Measurements from ENCODE around the gene KCNJ6. TPM values are rescaled to one million over a fixed set of nuclear protein-coding genes. Genes with fewer than 3 reads are reported as not detected.

Gene KCNJ6
- total and polyA plus RNA-seq, 7 donors, result under 0.01 to 0.01 TPM; not detected in 5

GRCh38 chr21:37614351-37614875 lies 301.8 kb downstream of the KCNJ6 start:
- 87 to 97% (median 97%) methylated on average over 11 of the region's 11 CpGs for WGBS, 3 donors
- H3K4me1 ChIP-seq, result no peaks in the 10 kb centered on the region
- no peaks in the 10 kb centered on the region for H3K27me3 ChIP-seq (ENCODE audit: insufficient read depth in 3 of 3, low read length in 2 of 3)
- no peak overlapping the region for H3K27ac ChIP-seq
- H3K9me3 ChIP-seq, result no peaks in the 10 kb centered on the region
- DNase-seq, result no peak
- ATAC-seq, result no peak
- intact Hi-C loops (cut with DNase I), result no loop called here
- no peak for TF ChIP-seq CTCF (IDR thresholded peaks at IDR 0.05)
- no peak overlapping the region for H3K4me3 ChIP-seq
- no peaks in the 10 kb centered on the region for H3K36me3 ChIP-seq (ENCODE audit: insufficient read depth in 1 of 2, low read depth in 1 of 2)

- H3K36me3 ChIP-seq (ENCODE audit: insufficient read depth in 1 of 2, low read depth in 1 of 2), result no peaks in the 10 kb centered on the region
- ATAC-seq, result peak in 1 of 4 donors; percentile 13
- H3K27me3 ChIP-seq (ENCODE audit: insufficient read depth in 3 of 3, low read length in 2 of 3), result peaks cover 0 to 1% (median 0%) of the 10 kb centered on the region in 3 donors
- no peak for TF ChIP-seq CTCF (IDR thresholded peaks at IDR 0.05)
- no peaks in the 10 kb centered on the region for H3K9me3 ChIP-seq
- WGBS, 3 donors, result 70 to 91% (median 80%) methylated on average over 4 of the region's 4 CpGs
- H3K4me1 ChIP-seq, result no peaks in the 10 kb centered on the region
- intact Hi-C loops (cut with DNase I), result no loop called here
- DNase-seq, result no peak
- peak overlapping the region; percentile 26 for H3K4me3 ChIP-seq
- H3K27ac ChIP-seq, result no peak overlapping the region
Measured at GRCh38 chr21:37607081-37607480, 309.2 kb downstream of the KCNJ6 start.

GRCh38 chr21:37606549-37606948 lies 309.7 kb downstream of the KCNJ6 start:
- no peak for TF ChIP-seq CTCF (IDR thresholded peaks at IDR 0.05)
- H3K4me1 ChIP-seq, result no peaks in the 10 kb centered on the region
- no peaks in the 10 kb centered on the region for H3K9me3 ChIP-seq
- intact Hi-C loops (cut with DNase I), result no loop called here
- H3K27ac ChIP-seq, result no peak overlapping the region
- DNase-seq (no peak), ATAC-seq (peak; percentile 65 to 86 (median 76))
- H3K4me3 ChIP-seq, result peak overlapping the region; percentile 26
- peaks cover 0 to 1% (median 0%) of the 10 kb centered on the region in 3 donors for H3K27me3 ChIP-seq (ENCODE audit: insufficient read depth in 3 of 3, low read length in 2 of 3)
- no peaks in the 10 kb centered on the region for H3K36me3 ChIP-seq (ENCODE audit: insufficient read depth in 1 of 2, low read depth in 1 of 2)
- 25 to 43% (median 30%) methylated on average over 10 of the region's 10 CpGs for WGBS, 3 donors

GRCh38 chr21:37605006-37605405 lies 311.3 kb downstream of the KCNJ6 start:
- H3K27me3 ChIP-seq (ENCODE audit: insufficient read depth in 3 of 3, low read length in 2 of 3), result peaks cover 0 to 1% (median 0%) of the 10 kb centered on the region in 3 donors
- H3K27ac ChIP-seq, result no peak overlapping the region
- no peak for TF ChIP-seq CTCF (IDR thresholded peaks at IDR 0.05)
- intact Hi-C loops (cut with DNase I), result no loop called here
- DNase-seq, result no peak
- H3K4me3 ChIP-seq, result no peak overlapping the region
- no peaks in the 10 kb centered on the region for H3K36me3 ChIP-seq (ENCODE audit: insufficient read depth in 1 of 2, low read depth in 1 of 2)
- ATAC-seq, result no peak
- H3K4me1 ChIP-seq, result no peaks in the 10 kb centered on the region
- no peaks in the 10 kb centered on the region for H3K9me3 ChIP-seq

- 40 to 58% (median 42%) methylated on average over 2 of the region's 2 CpGs for WGBS, 3 donors
- H3K36me3 ChIP-seq (ENCODE audit: insufficient read depth in 1 of 2, low read depth in 1 of 2), result no peaks in the 10 kb centered on the region
- H3K4me3 ChIP-seq, result no peak overlapping the region
- no peaks in the 10 kb centered on the region for H3K4me1 ChIP-seq
- ATAC-seq (no peak), DNase-seq (no peak)
- H3K9me3 ChIP-seq, result no peaks in the 10 kb centered on the region
- peaks cover 0 to 1% (median 0%) of the 10 kb centered on the region in 3 donors for H3K27me3 ChIP-seq (ENCODE audit: insufficient read depth in 3 of 3, low read length in 2 of 3)
- intact Hi-C loops (cut with DNase I), result no loop called here
- no peak overlapping the region for H3K27ac ChIP-seq
- no peak for TF ChIP-seq CTCF (IDR thresholded peaks at IDR 0.05)
Measured at GRCh38 chr21:37603129-37603528, 313.1 kb downstream of the KCNJ6 start.
